Effector CD8-positive, alpha-beta T cell (primary cell): ENCODE results near the gene STEAP1B.
"Not testable (repeated sequence)": the region's sequence is repeated elsewhere in the genome, so short reads cannot be mapped to it uniquely, and the experiment has no call there.

Source experiments
- DNase-seq: peaks from one replicate; lab custom pipeline; 2025; lab: John Stamatoyannopoulos, UW

STEAP1B gene

GRCh38 chr7:22454446-22454845, 45.5 kb downstream of the STEAP1B start:
- DNase-seq: no peak

DNA sequence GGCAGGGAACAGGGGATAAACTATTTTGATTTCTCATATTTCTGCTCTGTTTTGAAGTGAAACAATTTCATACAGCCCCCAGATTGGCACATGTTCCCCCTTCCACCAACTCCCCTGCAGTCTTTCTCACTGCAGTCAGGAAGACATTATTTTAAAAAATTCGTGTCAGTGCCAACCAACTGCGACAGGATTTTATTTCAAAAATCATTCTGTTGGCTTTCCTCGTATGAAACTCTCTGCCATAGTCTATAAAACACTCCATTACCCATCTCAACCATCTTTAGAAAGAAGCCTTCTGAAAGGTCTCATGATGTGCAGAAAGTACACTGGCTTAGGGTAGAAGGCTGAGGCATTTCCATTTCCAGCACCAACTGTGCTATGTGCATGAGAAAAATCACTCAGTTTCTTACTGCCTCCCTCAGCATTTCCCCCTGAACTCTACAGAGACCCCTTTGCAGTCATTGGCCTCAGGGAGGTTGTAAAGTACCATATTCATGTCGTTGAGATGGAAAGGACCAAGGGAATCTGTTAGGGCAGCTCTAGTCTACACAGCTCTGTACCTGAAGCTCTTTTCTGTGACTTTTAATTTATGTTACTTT, 46.9 kb downstream of the STEAP1B start:
- no peak for DNase-seq

DNA sequence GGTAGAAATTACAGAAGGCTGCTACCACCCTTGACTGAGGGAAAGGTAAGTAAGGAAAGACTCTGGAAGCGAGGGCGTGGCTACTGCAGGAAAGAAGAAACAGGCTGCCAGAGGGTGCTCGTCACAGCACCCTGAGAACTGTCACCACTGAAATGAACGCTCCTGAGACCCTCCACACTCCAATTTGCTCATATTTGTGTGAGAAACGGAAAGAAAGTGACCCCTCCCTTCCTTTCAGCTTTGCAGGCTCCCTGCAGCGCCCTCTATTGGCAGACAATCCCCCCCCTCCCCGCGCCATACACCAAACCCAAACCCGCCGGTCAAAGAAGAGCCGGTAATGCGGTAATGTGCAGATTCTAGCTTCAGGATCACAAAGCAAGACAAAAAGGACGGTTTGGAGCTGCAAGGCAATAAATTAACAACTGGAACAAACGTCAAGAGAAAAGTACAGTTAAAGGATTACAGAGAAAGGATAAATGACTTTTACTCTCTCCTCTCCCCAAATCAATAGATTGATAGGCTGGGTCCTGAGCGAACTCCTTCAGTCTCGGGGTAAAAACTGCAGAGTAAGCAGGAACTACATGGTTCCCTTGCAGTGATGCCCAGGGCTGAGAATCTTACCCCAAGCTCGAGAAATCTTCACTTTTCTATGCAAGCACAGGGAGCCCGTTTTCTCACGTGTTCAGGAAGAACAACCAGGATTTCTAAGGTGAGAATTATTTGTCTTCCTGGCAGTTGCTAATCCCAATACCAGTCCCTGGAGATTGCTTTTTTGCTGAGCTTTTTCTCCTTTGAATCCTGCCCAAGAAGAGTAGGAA, 47.6 kb downstream of the STEAP1B start:
- DNase-seq: no peak

DNA sequence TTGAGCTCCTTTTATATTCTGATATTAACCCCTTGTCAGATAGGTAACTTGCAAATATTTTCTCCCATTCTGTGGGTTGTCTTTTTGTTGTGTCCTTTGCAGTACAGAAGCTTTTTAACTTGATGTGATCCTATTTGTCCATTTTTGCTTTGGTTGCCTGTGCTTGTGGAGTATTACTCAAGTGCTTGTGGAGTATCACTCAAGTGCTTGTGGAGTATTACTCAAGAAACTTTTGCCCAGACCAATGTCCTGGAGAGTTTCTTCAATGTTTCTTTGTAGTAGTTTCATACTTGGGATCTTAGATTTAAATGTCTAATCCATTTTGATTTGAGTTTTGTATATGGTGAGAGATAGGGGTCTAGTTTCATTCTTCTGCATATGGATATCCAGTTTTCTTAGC, 50.0 kb downstream of the STEAP1B start:
- DNase-seq: not testable (repeated sequence)

DNA sequence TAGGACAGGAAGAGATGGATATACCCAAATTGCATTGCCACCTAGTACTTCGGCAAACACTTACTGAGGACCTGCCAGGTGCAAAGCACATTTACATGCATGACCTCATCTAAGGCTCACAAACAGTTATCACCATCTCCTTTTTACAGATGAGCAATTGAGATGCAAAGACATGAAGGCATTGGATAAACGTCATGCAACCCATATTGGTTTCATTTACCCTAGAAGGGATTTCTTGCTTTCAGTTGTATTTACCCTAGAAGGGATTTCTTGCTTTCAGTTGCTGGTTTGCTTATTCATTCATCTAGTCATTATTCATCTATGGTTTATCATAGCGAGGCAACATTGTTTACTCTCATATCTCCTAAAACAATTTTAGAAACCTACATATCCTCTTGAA, 52.2 kb downstream of the STEAP1B start:
- no peak for DNase-seq

DNA sequence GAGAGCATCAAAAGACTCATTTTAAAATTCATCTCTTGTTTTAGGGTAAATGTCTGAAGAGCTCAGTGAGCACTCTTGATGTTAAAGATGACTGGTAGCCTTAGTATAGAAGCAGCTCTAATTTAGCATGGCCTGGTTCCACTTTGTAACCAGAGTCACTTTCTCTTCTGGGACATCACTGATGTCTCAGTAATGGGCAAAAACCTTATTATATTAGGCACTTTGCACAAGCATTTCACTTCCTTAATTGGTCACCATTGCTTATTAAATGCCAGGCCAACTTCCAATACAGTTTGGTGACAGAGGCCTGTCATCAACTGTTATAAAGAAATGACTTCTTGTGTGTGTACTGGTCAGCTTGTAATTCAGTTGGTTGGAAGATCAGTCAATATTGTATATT, 53.0 kb downstream of the STEAP1B start:
- DNase-seq: no peak

DNA sequence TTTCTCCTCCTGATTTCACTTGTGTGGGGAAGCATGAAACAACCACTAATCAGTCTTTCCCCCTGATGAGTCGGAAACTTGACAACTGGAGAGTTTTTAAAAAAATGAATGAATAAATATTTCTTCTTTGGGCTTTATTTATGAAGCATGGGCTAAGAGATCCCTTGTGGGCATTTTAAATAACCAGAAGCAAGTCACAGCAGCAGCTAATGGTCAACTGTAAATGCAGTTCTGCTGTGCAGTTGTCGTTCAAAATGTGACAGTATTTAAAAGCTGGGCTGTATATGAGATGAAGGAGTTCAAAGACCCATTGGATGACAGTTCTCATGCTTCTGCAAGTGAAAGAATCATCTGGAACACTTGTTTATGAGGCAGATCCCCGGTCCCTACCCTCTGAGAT, 54.1 kb downstream of the STEAP1B start:
- DNase-seq: no peak

- DNase-seq: no peak
Observed at GRCh38 chr7:22445140-22445743, 54.7 kb downstream of the STEAP1B start.

GRCh38 chr7:22444181-22444971, 55.6 kb downstream of the STEAP1B start:
- no peak for DNase-seq

DNA sequence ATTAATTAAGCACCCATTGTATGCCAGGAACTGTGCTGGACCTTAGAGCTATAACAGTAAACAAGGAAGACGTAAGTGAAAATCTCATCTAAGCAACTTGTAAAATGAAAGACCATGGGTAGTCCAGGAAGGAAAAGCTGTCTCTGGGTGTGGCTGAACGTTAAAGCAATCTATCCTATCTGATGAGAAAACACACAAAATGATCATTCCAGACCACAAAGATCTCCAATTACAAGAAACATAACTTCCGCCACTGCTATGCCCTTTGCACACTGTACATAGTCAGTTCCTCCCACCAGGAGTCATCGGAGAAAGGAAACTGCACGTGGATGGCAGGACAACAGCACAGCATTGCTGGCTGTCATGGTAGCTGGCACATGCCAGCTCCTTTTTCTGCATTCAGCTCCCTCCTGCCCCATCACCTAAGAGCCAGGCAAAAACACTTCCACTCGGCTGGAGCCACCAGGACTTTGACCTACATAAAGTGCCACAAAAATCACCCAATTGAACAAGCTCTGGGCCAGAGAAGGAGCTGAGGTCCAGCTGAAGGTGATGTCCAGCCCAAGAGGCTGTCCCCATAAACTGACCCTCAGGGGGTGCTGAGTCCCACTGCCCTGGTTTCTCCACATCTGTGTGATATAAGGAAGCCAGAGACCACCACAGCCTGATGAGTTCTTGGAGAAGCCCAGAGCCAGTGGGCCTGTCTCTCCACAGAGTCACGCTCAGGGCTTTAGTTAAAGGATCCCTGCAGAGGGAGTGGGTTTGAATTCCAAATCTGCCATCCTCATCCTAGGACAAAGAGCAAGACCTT, 56.4 kb downstream of the STEAP1B start:
- DNase-seq: no peak

GRCh38 chr7:22442882-22443369, 57.1 kb downstream of the STEAP1B start:
- DNase-seq: no peak

DNA sequence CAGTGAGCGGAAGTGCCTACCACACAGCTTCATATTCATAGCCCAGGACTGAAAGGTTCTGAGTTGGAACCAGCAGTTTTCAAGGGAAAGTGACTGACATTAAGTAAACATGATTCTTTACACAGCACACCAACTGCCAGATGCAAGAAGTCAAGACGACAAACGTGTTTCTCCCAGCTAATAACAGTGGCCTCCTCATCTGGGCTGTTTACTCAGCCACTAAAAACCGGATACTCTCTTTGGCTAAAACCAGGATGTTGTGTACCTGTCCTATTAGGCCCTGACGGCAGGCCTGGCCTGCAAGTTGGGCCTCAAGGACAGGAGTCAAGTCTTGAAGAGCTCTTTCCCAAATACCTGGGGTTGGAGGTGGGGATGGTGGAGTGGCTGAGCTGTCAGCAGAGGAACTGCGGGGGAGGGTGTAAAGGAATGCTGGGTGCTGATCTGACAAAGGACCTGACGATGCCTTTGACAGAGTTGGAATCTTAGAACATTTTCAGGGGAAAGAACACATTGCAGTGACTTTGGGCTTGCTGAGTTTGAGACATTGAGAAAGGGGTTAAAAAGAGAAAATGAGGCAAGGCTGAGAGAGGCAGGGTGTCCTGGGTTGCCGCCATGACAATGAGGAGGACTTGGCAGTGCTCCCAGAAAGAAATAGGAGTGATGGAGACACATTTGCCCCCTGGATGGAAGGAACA, 57.7 kb downstream of the STEAP1B start:
- no peak for DNase-seq

GRCh38 chr7:22441157-22441556, 58.8 kb downstream of the STEAP1B start:
- DNase-seq: no peak

GRCh38 chr7:22438994-22439393, 61.0 kb downstream of the STEAP1B start:
- DNase-seq: no peak

DNA sequence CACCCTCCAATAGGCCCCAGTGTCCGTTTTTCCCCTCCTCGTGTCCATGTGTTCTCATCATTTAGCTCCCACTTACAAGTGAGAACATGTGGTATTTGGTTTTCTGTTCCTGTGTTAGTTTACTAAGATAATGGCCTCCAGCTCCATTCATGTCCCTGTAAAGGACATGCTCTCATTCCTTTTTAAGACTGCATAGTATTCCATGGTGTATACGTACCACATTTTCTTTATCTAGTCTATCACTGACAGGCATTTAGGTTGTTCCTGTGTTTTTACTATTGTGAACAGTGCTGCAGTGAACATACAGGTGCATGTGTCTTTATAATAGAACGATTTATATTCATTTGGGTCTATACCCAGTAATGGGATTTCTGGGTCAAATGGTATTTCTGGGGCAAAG, 63.4 kb downstream of the STEAP1B start:
- DNase-seq: not testable (repeated sequence)

DNA sequence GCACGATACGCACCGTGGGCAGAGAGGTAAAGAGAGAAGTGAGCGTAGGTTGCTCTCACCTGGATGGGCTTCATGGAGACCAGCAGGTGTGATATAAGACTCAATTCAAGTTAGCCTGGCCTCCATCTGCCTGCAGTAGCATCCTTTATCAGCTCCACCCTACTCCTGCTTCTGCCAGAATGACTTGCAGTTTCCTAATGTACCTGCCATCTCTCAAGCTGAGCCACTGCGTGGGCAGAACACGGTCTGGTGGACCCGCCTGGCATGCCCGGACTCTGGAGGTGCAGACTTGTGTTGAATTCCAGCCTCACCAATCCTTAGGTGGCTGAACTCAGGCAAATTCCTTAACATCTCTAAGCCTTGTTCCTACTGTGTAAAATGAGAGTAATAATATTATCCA, 64.3 kb downstream of the STEAP1B start:
- no peak for DNase-seq

GRCh38 chr7:22435105-22435504, 64.9 kb downstream of the STEAP1B start:
- no peak for DNase-seq

DNA sequence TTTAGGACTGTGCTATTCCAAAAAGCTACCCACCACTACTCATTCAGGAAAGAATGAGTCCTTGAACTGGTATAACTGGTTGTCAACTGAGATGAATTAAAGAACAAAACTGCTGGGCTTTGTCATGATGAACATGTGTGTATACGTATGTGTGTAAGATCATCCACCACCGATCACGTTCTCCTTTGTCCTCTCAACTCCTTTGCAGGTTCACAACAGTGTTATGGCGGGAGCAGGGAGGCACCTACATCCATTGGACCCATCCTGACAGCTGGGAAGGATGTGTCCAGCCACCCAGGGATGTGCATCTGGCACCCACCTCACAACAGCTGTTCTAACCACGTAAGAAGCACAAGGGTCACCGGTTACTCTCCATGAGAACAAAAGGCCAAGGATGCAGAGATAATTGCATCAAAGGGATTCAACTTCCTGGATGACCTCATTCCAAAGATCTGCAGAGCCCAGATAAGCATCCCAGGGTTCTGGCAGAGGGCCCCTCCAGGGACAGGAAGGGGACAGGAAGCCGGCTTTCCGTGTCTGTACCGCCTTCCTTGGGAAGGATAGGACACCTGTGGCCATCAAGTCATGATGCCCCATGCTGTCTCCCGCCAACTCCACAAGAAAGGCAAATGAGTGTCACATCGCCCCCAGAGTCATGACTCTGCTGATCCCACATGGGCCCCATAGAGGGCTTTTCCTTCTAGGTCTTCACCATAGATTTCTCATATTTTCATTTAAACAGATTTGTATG, 66.1 kb downstream of the STEAP1B start:
- DNase-seq: no peak

DNA sequence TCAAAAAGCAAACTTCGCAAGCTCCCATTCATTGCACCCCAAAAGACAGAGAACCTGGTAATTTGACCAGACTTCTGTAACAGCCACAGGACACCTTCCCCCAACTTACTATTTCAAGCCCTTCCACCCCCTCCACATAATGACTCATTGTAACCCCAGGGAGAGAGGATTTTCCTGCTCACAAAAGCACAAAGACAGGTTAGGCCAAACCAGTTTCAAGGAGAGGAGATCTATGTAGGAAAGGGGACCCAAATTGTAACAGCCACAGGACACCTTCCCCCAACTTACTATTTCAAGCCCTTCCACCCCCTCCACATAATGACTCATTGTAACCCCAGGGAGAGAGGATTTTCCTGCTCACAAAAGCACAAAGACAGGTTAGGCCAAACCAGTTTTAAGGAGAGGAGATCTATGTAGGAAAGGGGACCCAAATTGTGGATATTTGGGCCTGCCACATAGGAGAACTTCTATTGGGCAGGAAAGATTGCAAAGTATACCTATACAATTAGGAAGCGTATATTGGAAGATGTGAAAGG, 66.8 kb downstream of the STEAP1B start:
- not testable (repeated sequence) for DNase-seq
